Hepatocyte (in vitro differentiated cells): ENCODE results near the gene OR4D9. TPM values are rescaled to one million over a fixed set of nuclear protein-coding genes. Genes with fewer than 3 reads are reported as not detected.
"Not testable (repeated sequence)": the region's sequence is repeated elsewhere in the genome, so short reads cannot be mapped to it uniquely, and the experiment has no call there.

Experiments
- DNase-seq: peaks from one replicate; pipeline ENCODE4 v3.0.0-alpha.2; 2016; ENCODE audit warnings: low spot score
- H2AFZ ChIP-seq: fragments of 200-600 bp; sonication (generic); 2 replicates; pipeline ENCODE4 v1.6.0; 2016; ENCODE audit warnings: antibody characterized with exemption, mild to moderate bottlenecking
- H3K27ac ChIP-seq: fragments of 200-600 bp; sonication (generic); 2 replicates; pipeline ENCODE4 v1.5.1; 2016; ENCODE audit warnings: mild to moderate bottlenecking
- H3K27me3 ChIP-seq: fragments of 200-600 bp; sonication (generic); 2 replicates; pipeline ENCODE4 v1.6.1; 2016
- H3K36me3 ChIP-seq: fragments of 200-600 bp; sonication (generic); replicated peaks from 2 replicates; pipeline ENCODE4 v1.5.1; 2016; ENCODE audit warnings: low read depth; ENCODE audit not compliant: insufficient read depth
- H3K4me1 ChIP-seq: fragments of 200-600 bp; sonication (generic); 2 replicates; pipeline ENCODE4 v1.5.1; 2016; ENCODE audit warnings: mild to moderate bottlenecking, moderate library complexity; ENCODE audit not compliant: insufficient read depth
- H3K4me2 ChIP-seq: fragments of 200-600 bp; sonication (generic); 2 replicates; pipeline ENCODE4 v1.6.0; 2016
- H3K4me3 ChIP-seq: fragments of 200-600 bp; sonication (generic); 2 replicates; pipeline ENCODE4 v1.5.1; 2016; ENCODE audit warnings: mild to moderate bottlenecking
- H3K79me2 ChIP-seq: fragments of 200-600 bp; sonication (generic); 2 replicates; pipeline ENCODE4 v1.6.0; 2017; ENCODE audit warnings: mild to moderate bottlenecking
- H3K9me2 ChIP-seq: fragments of 200-600 bp; sonication (generic); replicated peaks from 2 replicates; pipeline ENCODE4 v1.6.0; 2017; ENCODE audit warnings: mild to moderate bottlenecking; ENCODE audit not compliant: insufficient read depth
- H3K9me3 ChIP-seq: fragments of 200-600 bp; sonication (generic); 2 replicates; pipeline ENCODE4 v1.5.1; 2016; ENCODE audit warnings: low read depth, mild to moderate bottlenecking
- H4K20me1 ChIP-seq: fragments of 200-600 bp; sonication (generic); 2 replicates; pipeline ENCODE4 v1.6.0; 2016; ENCODE audit warnings: mild to moderate bottlenecking; ENCODE audit not compliant: insufficient read depth, poor library complexity, severe bottlenecking
- EZH2 ChIP-seq: fragments of 200-600 bp; sonication (generic); IDR thresholded peaks from 2 replicates; pipeline ENCODE4 v1.6.1; 2016; ENCODE audit warnings: antibody characterized with exemption, mild to moderate bottlenecking, borderline replicate concordance
- EZH2phosphoT487 ChIP-seq: fragments of 200-600 bp; sonication (generic); IDR thresholded peaks from one replicate; pipeline ENCODE4 v1.6.1; 2018; ENCODE audit warnings: antibody characterized with exemption, mild to moderate bottlenecking, low read depth, moderate library complexity; ENCODE audit not compliant: unreplicated experiment, severe bottlenecking
- WGBS: methylation state at CpG from one replicate; pipeline ENCODE4 v1.1.6; 2016; ENCODE audit warnings: low lambda C conversion rate; ENCODE audit errors: missing lambda C conversion rate; 5-methylcytosine and 5-hydroxymethylcytosine counted together
- polyA plus RNA-seq: library from polyadenylated mRNA; unstranded; fragments of >200 nt; fragmentation: Nextera tagmentation; extraction: Ambion mirVana; gene quantifications from 2 replicates; pipeline ENCODE4 v1.2.1, GENCODE V29; 2016
- total RNA-seq: library from RNA; depleted of rRNA; stranded (reverse); fragments of >200 nt; gene quantifications from 2 replicates; pipeline ENCODE4 v1.2.3, GENCODE V29; 2014
- TF ChIP-seq, protein P1 (sequence below): fragments of 200-600 bp; sonication (generic); IDR thresholded peaks from 2 replicates; pipeline ENCODE4 v1.5.1; 2016; ENCODE audit warnings: antibody characterized with exemption, mild to moderate bottlenecking; ENCODE audit not compliant: poor library complexity

Gene OR4D9
- total and polyA plus RNA-seq, 2 experiments from 2014 or later: not detected

GRCh38 chr11:59544869-59545178, 33.5 kb downstream of the OR4D9 start:
- Histone ChIP-seq H3K27ac (no peak overlapping the region), H3K4me2 (no peak overlapping the region)

DNA sequence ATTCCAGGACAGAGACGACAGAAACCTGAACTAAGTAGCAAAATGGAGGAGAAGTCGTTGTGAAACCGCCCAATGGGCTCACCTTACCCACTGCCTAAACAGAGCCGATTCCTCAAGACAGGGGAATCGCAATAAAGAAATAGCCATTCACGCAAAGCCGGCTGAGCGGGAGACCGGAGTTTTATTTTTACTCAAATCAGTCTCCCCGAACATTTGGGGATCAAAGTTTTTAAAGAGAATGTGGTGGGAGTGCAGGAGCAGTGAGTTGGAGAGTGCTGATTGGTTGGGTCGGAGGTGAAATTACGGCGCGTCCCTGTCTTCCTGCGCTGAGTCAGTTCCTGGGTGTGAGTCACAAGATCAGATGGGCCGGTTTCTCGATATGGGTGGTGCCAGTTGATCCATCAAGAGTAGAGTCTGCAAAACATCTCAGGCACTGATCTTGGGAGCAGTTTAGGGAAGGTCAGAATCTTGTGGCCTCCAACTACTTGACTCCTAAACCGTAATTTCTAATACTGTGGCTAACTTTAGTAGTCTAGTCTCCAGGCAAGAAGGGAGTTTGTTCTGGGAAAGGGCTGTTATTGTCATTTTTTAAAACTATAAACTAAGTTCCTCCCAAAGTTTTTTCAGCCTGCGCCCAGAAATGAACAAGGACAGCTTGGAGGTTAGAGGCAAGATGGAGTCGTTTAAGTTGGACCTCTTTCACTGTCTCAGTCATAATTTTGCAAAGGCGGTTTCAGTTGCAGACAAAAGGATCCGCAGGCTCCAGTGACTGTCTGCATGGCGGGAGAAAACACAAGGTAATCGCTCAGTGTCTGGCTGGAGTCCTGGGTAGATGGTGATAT, 34.1 kb downstream of the OR4D9 start:
- Histone ChIP-seq H3K9me3 (no peaks in the 10 kb centered on the region), H3K27me3 (no peaks in the 10 kb centered on the region), H3K9me2 (no peaks in the 10 kb centered on the region), H3K27ac (no peak overlapping the region), H3K4me2 (no peak overlapping the region), H3K36me3 (no peaks in the 10 kb centered on the region), H3K79me2 (no peaks in the 10 kb centered on the region), H4K20me1 (no peaks in the 10 kb centered on the region), H2AFZ (no peak overlapping the region), H3K4me1 (no peaks in the 10 kb centered on the region), H3K4me3 (no peak overlapping the region)
- 93% methylated on average over 24 of the region's 24 CpGs for WGBS
- TF ChIP-seq EZH2phosphoT487: no peak
- TF ChIP-seq, protein P1, sequence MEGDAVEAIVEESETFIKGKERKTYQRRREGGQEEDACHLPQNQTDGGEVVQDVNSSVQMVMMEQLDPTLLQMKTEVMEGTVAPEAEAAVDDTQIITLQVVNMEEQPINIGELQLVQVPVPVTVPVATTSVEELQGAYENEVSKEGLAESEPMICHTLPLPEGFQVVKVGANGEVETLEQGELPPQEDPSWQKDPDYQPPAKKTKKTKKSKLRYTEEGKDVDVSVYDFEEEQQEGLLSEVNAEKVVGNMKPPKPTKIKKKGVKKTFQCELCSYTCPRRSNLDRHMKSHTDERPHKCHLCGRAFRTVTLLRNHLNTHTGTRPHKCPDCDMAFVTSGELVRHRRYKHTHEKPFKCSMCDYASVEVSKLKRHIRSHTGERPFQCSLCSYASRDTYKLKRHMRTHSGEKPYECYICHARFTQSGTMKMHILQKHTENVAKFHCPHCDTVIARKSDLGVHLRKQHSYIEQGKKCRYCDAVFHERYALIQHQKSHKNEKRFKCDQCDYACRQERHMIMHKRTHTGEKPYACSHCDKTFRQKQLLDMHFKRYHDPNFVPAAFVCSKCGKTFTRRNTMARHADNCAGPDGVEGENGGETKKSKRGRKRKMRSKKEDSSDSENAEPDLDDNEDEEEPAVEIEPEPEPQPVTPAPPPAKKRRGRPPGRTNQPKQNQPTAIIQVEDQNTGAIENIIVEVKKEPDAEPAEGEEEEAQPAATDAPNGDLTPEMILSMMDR: no peak
- no peak for TF ChIP-seq EZH2
- no peak for DNase-seq

More at GRCh38 chr11:59544869-59545178, 33.5 kb downstream of the OR4D9 start:
- H4K20me1 ChIP-seq: no peaks in the 10 kb centered on the region
- H3K4me3 ChIP-seq: no peak overlapping the region
- no peaks in the 10 kb centered on the region for H3K9me2 ChIP-seq
- TF ChIP-seq, protein P1: no peak
- TF ChIP-seq EZH2: no peak
- no peak for TF ChIP-seq EZH2phosphoT487
- no peaks in the 10 kb centered on the region for H3K79me2 ChIP-seq
- no peaks in the 10 kb centered on the region for H3K36me3 ChIP-seq
- H2AFZ ChIP-seq: no peak overlapping the region
- WGBS: 81% methylated on average over 3 of the region's 3 CpGs
- DNase-seq: no peak
- no peaks in the 10 kb centered on the region for H3K9me3 ChIP-seq
- H3K27me3 ChIP-seq: no peaks in the 10 kb centered on the region
- no peaks in the 10 kb centered on the region for H3K4me1 ChIP-seq

DNA sequence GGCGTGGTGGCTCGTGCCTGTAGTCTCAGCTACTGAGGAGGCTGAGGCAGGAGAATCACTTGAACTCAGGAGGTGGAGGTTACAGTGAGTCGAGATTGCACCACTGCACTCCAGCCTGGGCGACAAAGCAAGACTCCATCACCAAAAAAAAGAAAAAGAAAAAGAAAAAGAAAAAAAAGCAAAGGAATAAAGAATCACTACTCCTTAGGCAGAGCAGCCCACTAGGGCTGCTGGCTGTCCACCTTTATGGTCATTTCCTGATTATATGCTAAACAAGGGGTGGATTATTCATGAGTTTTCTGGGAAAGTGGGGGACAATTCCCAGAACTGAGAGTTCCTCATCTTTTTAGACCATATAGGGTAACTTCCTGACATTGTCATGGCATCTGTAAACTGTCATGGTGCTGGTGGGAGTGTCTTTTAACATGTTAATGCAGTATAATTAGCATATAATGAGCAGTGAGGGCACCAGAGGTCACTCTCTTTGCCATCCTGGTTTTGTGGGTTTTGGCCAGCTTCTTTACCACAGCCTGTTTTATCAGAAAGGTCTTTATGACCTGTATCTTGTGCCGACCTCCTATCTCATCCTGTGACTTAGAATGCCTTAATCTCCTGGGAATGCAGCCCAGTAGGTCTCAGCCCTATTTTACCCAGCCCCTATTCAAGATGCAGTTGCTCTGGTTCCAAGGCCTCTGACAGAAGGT, 36.4 kb downstream of the OR4D9 start:
- H3K4me3 ChIP-seq, DNase-seq, H2AFZ ChIP-seq, H3K9me3 ChIP-seq, H3K9me2 ChIP-seq, H3K4me2 ChIP-seq, H3K36me3 ChIP-seq, H3K27me3 ChIP-seq, H3K4me1 ChIP-seq, H3K79me2 ChIP-seq, H4K20me1 ChIP-seq: not testable (repeated sequence)
- WGBS: 77% methylated on average over 4 of the region's 5 CpGs
- H3K27ac ChIP-seq: peak overlapping the region; percentile 17

- Histone ChIP-seq H3K4me2 (no peak overlapping the region), H2AFZ (no peak overlapping the region), H3K9me3 (no peaks in the 10 kb centered on the region), H3K9me2 (no peaks in the 10 kb centered on the region), H3K4me1 (no peaks in the 10 kb centered on the region), H3K27me3 (no peaks in the 10 kb centered on the region), H3K79me2 (no peaks in the 10 kb centered on the region), H4K20me1 (no peaks in the 10 kb centered on the region), H3K36me3 (no peaks in the 10 kb centered on the region), H3K4me3 (no peak overlapping the region), H3K27ac (no peak overlapping the region)
- TF ChIP-seq, protein P1: no peak
- no peak for TF ChIP-seq EZH2phosphoT487
- no peak for TF ChIP-seq EZH2
- no peak for DNase-seq
- 96% methylated on average over 5 of the region's 5 CpGs for WGBS
Measured at GRCh38 chr11:59548309-59548656, 36.9 kb downstream of the OR4D9 start.
